ENCODE measurements around the gene MOB3B. TPM values are rescaled to one million over a fixed set of nuclear protein-coding genes. Genes with fewer than 3 reads are reported as not detected.

MOB3B gene
- total and polyA plus RNA-seq, 11 donors: 0.42 to 2.8 (median 1.8) TPM

- intact Hi-C loops (cut with DNase I): no loop called here
- H3K27ac ChIP-seq: no peak overlapping the region
- 56 to 68% (median 59%) methylated on average over 7 to 8 of the region's 8 CpGs for WGBS, 4 donors
These were observed 152.3 kb downstream of the MOB3B start for GRCh38 chr9:27377147-27377807.

GRCh38 chr9:27373851-27374250, 155.8 kb downstream of the MOB3B start:
- Histone ChIP-seq H3K36me3 (no peaks in the 10 kb centered on the region), H3K27ac (no peak overlapping the region), H3K27me3 (no peaks in the 10 kb centered on the region), H3K4me3 (no peak overlapping the region), H3K9me3 (no peaks in the 10 kb centered on the region), H3K4me1 (peaks cover 0 to 6% (median 0%) of the 10 kb centered on the region in 12 donors)
- DNase-seq (no peak), ATAC-seq (no peak)
- WGBS, 4 donors: 92 to 95% (median 94%) methylated on average over 4 of the region's 4 CpGs
- intact Hi-C loops (cut with DNase I): no loop called here
- TF ChIP-seq CTCF (IDR thresholded peaks at IDR 0.05) (no peak), POLR2A (IDR thresholded peaks at IDR 0.05) (no peak)

More at GRCh38 chr9:27377147-27377807, 152.3 kb downstream of the MOB3B start:
- Histone ChIP-seq H3K4me1 (no peaks in the 10 kb centered on the region), H3K27me3 (no peaks in the 10 kb centered on the region), H3K4me3 (no peak overlapping the region), H3K36me3 (no peaks in the 10 kb centered on the region), H3K9me3 (no peaks in the 10 kb centered on the region)
- no peak for ATAC-seq
- no peak for TF ChIP-seq CTCF (IDR thresholded peaks at IDR 0.05)
- TF ChIP-seq POLR2A (IDR thresholded peaks at IDR 0.05): no peak
- no peak for DNase-seq

- DNase-seq (no peak), ATAC-seq (peak in 1 of 4 donors; percentile 12)
- Histone ChIP-seq H3K27me3 (no peaks in the 10 kb centered on the region), H3K4me1 (peaks cover 0 to 16% (median 2%) of the 10 kb centered on the region in 12 donors), H3K27ac (no peak overlapping the region), H3K9me3 (no peaks in the 10 kb centered on the region), H3K36me3 (no peaks in the 10 kb centered on the region), H3K4me3 (no peak overlapping the region)
- WGBS, 4 donors: 85 to 98% (median 96%) methylated on average over 1 of the region's 1 CpG
- intact Hi-C loops (cut with DNase I): no loop called here
- TF ChIP-seq POLR2A (IDR thresholded peaks at IDR 0.05): no peak
These were observed 157.0 kb downstream of the MOB3B start for GRCh38 chr9:27372615-27373014.

- 73 to 77% (median 75%) methylated on average over 5 of the region's 5 CpGs for WGBS, 4 donors
- DNase-seq (no peak), ATAC-seq (peak in 1 of 4 donors; percentile 38)
- Histone ChIP-seq H3K4me1 (peaks cover 0 to 28% (median 6%) of the 10 kb centered on the region in 12 donors), H3K9me3 (no peaks in the 10 kb centered on the region), H3K27me3 (no peaks in the 10 kb centered on the region), H3K36me3 (no peaks in the 10 kb centered on the region), H3K4me3 (no peak overlapping the region), H3K27ac (no peak overlapping the region)
- intact Hi-C loops (cut with DNase I): no loop called here
- no peak for TF ChIP-seq POLR2A (IDR thresholded peaks at IDR 0.05)
- no peak for TF ChIP-seq CTCF (IDR thresholded peaks at IDR 0.05)
These were observed 158.2 kb downstream of the MOB3B start for GRCh38 chr9:27371382-27371781.
